Upper lobe of left lung (tissue), 6 donors: ENCODE results near the gene VWA2. TPM values are rescaled to one million over a fixed set of nuclear protein-coding genes. Genes with fewer than 3 reads are reported as not detected.
"Not testable (repeated sequence)": the region's sequence is repeated elsewhere in the genome, so short reads cannot be mapped to it uniquely, and the experiment has no call there.

Experiments
- ATAC-seq, 2 donors: fragments of 200-7000 bp; cut with Tn5 transposase; one replicate each; pipeline ENCODE4 v1.9.1; 2022; ENCODE audit warnings: mild to moderate bottlenecking in 2 of 2, moderate library complexity in 2 of 2; ENCODE audit not compliant: low FRiP score in 2 of 2
- DNase-seq, 2 donors: peaks; one replicate each; pipeline ENCODE4 v3.0.0-alpha.2; 2019 to 2020
- H3K27ac ChIP-seq, 4 donors: fragments of 200-600 bp; sonication (generic); one replicate each; pipeline ENCODE4 v1.5.1; 2016 to 2019
- H3K27me3 ChIP-seq, 4 donors: fragments of 200-600 bp; sonication (generic); one replicate each; pipeline ENCODE4 v1.5.1; 2017 to 2019
- H3K36me3 ChIP-seq, 4 donors: fragments of 200-600 bp; sonication (generic); one replicate each; pipeline ENCODE4 v1.5.1; 2016 to 2019
- H3K4me1 ChIP-seq, 4 donors: fragments of 200-600 bp; sonication (generic); one replicate each; pipeline ENCODE4 v1.5.1; 2018 to 2019
- H3K4me3 ChIP-seq, 4 donors: fragments of 200-600 bp; sonication (generic); one replicate each; pipeline ENCODE4 v1.5.1; 2017 to 2019; ENCODE audit warnings: mild to moderate bottlenecking in 2 of 4, moderate library complexity in 1 of 4
- H3K9me3 ChIP-seq, 4 donors: fragments of 200-600 bp; sonication (generic); one replicate each; pipeline ENCODE4 v1.5.1; 2018 to 2019
- EP300 ChIP-seq, 4 donors: sonication (generic); formaldehyde crosslinking; IDR thresholded peaks; one replicate each; pipeline ENCODE4 v1.5.1; 2017; ENCODE audit warnings: antibody characterized with exemption in 4 of 4, control low read depth in 2 of 4
- POLR2A ChIP-seq, 4 donors: fragments of 450-650 bp; IDR thresholded peaks; one replicate each; pipeline ENCODE4 v1.5.1; 2016 to 2017; ENCODE audit warnings: antibody characterized with exemption in 4 of 4, mild to moderate bottlenecking in 2 of 4
- POLR2AphosphoS5 ChIP-seq, 2 donors: sonication (generic); formaldehyde crosslinking; IDR thresholded peaks; one replicate each; pipeline ENCODE4 v1.5.1; 2017; ENCODE audit warnings: antibody characterized with exemption in 2 of 2
- WGBS, 2 donors: methylation state at CpG; one replicate each; pipeline ENCODE4 v1.1.5; 2017 to 2018; 5-methylcytosine and 5-hydroxymethylcytosine counted together
- total RNA-seq, 6 donors: library from RNA; depleted of rRNA in 4 of 6; stranded (reverse); fragments of >200 nt in 4 of 6; gene quantifications; one replicate each; pipeline versions ENCODE4 v1.1.0 to v1.2.1, GENCODE V29; 2016 to 2021
- TF ChIP-seq, protein P1 (sequence below), 6 experiments: fragments of 450-650 bp in 4 of 6; fragments of 200-600 bp in 2 of 6; sonication (generic) in 2 of 6; IDR thresholded peaks; one replicate each; pipeline ENCODE4 v1.5.1; 2016 to 2019; ENCODE audit warnings: antibody characterized with exemption in 6 of 6
- donor health status: DM: no; HTN: no; CAD: no; lungs with moderate emphysema.
- donor health status: DM: no; HTN: yes; CAD: no; lungs with severe emphysema.

Gene VWA2
- total RNA-seq, 6 donors from 2014 or later = 8.3 to 17.8 (median 12.4) TPM

DNA sequence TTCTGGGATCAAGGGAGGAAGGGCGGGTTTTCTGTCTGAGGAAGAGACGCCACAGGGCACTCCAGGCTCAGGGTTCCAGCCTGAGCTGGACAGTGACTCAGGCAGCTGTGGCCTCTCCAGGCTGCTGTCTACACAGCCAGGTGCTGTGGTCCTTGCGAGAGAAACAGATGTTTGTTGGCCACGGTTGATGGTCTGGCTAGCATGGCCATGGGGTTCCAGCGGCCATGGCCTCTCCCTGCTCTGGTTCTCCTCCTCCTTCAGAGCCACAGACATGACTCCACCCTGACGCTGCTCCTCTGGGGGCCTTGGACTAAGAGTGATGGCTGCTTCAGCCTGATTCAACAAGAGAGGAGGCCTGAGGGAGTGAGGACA lies 89.4 kb downstream of the VWA2 start:
- no peaks in the 10 kb centered on the region for H3K36me3 ChIP-seq
- peaks cover 0 to 4% (median 0%) of the 10 kb centered on the region in 4 donors for H3K4me1 ChIP-seq
- WGBS, 2 donors = 92% methylated on average over 5 of the region's 6 CpGs; no CpG with 5 or more reads in 1 of the 2 donors

DNA sequence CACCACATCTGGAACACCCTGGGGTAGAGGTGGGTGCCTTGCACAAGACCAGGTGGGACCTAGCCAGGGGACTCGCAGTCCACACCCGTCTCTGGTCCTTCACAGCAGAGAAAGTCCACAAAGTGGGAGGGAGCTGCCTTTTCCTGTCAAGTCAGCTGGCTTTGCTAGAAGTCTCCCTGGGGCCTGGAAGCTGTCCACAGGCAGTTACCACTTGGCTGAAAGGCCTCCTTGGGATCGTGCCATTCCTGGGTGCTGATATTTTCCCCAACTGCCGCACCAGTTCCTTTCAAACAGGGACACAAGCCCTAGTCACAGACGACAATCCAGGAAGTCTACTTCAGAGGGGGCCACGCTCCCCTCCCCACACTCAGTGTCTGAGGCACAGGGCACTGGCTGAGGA lies 89.8 kb downstream of the VWA2 start:
- 86 to 88% methylated on average over 2 to 6 of the region's 6 CpGs for WGBS, 2 donors
- no peak for DNase-seq
- peaks cover 0 to 4% (median 0%) of the 10 kb centered on the region in 4 donors for H3K4me1 ChIP-seq

More for the DNA sequence above, 89.4 kb downstream of the VWA2 start:
- Histone ChIP-seq H3K9me3 (no peaks in the 10 kb centered on the region), H3K4me3 (no peak overlapping the region), H3K27me3 (no peaks in the 10 kb centered on the region), H3K27ac (no peak overlapping the region)
- TF ChIP-seq EP300 (IDR thresholded peaks at IDR 0.05) = no peak
- TF ChIP-seq, protein P1, sequence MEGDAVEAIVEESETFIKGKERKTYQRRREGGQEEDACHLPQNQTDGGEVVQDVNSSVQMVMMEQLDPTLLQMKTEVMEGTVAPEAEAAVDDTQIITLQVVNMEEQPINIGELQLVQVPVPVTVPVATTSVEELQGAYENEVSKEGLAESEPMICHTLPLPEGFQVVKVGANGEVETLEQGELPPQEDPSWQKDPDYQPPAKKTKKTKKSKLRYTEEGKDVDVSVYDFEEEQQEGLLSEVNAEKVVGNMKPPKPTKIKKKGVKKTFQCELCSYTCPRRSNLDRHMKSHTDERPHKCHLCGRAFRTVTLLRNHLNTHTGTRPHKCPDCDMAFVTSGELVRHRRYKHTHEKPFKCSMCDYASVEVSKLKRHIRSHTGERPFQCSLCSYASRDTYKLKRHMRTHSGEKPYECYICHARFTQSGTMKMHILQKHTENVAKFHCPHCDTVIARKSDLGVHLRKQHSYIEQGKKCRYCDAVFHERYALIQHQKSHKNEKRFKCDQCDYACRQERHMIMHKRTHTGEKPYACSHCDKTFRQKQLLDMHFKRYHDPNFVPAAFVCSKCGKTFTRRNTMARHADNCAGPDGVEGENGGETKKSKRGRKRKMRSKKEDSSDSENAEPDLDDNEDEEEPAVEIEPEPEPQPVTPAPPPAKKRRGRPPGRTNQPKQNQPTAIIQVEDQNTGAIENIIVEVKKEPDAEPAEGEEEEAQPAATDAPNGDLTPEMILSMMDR (IDR thresholded peaks at IDR 0.05) = no peak
- TF ChIP-seq POLR2AphosphoS5 (IDR thresholded peaks at IDR 0.05) = no peak
- no peak for TF ChIP-seq POLR2A (IDR thresholded peaks at IDR 0.05)
- peak in 1 of 2 donors; percentile 33 for ATAC-seq
- DNase-seq = no peak

DNA sequence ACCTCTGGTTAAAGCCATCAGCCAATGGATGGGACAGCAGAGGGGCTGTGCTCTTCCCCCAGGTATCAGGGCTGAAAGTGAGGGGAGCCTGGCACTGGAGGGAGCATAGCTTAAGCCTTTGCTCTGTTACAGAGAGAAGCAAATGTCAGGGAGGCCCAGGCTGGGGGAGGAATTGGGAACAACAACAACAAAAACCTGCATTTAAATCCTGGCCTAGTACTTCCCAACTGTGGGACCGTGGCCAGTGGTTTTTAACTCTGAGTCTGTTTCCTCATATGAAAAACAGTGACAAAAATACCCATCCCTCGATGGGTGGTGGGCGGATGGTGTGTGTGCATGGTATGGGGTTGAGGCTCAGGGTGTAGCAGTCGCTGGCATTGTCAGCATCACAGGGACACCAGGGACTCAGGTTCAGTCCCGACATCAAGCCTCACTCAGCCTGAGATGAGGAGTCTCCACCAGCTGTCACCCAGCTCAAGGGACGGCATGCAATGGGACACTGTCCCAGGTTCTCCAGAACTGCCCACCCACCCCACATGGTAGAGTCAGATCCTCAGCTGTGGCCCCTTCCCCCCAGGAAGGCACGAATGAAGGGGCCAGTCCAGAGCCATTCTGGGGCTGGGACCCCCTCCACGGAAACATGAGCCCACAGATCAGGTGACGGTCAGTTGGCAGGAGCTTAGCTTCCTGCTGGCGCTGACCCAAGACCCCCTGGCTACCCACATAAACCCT lies 90.7 kb downstream of the VWA2 start:
- Histone ChIP-seq H3K36me3 (no peaks in the 10 kb centered on the region), H3K27me3 (no peaks in the 10 kb centered on the region), H3K4me3 (no peak overlapping the region), H3K4me1 (peaks cover 0 to 4% (median 0%) of the 10 kb centered on the region in 4 donors), H3K27ac (no peak overlapping the region), H3K9me3 (no peaks in the 10 kb centered on the region)
- DNase-seq = no peak
- no peak for TF ChIP-seq POLR2AphosphoS5 (IDR thresholded peaks at IDR 0.05)
- TF ChIP-seq EP300 (IDR thresholded peaks at IDR 0.05) = no peak
- TF ChIP-seq, protein P1 (IDR thresholded peaks at IDR 0.05) = no peak
- TF ChIP-seq POLR2A (IDR thresholded peaks at IDR 0.05) = no peak
- ATAC-seq = no peak
- WGBS, 2 donors = 64 to 66% methylated on average over 7 to 8 of the region's 10 CpGs

More for the DNA sequence above, 89.8 kb downstream of the VWA2 start:
- H3K27ac ChIP-seq = no peak overlapping the region
- no peak overlapping the region for H3K4me3 ChIP-seq
- no peaks in the 10 kb centered on the region for H3K27me3 ChIP-seq
- H3K9me3 ChIP-seq = no peaks in the 10 kb centered on the region
- TF ChIP-seq POLR2AphosphoS5 (IDR thresholded peaks at IDR 0.05) (no peak), POLR2A (IDR thresholded peaks at IDR 0.05) (no peak), EP300 (IDR thresholded peaks at IDR 0.05) (no peak)
- TF ChIP-seq, protein P1 (IDR thresholded peaks at IDR 0.05) = no peak
- no peaks in the 10 kb centered on the region for H3K36me3 ChIP-seq
- ATAC-seq = no peak

DNA sequence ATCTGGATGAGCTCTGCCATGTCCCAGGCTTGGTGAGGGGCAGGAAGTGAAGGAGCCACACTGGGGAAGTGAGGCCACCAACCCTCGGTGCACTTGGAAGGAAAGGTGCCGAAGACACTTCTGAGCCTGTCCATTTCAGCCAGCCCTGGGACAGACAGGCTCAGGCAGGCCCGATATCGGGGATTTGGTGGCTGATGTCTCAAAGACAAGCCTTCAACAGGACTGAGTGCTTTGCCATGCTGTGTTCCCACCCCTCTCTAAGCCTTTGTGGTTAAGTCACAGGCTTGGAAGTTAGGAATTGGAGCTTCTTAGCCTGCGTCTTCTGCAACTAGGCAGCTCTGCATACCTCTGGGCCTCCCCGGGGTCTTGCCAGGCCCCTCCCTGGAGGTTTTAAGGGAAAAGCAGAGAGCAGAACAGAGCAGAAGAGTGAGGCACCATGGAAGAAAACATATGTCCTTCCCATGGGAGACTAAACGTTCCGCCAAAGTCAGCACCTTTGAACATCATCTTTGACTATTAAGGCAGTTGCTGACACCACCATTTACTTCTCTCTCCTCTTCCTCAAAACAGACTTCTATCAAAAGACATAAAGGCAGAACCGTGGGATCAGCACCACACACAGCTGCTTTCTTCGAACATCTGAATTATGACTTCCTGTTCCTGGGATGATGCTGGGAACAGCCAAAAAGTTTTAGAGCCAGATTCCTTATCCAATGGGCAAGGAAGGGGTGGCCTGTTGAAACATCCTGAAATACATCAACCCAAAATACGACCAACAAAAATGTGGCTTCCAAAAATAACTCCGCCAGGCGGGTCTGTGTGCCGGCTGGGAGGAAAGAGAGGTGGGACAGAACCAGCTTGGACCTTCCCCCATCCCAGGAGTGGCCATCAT lies 93.5 kb downstream of the VWA2 start:
- Histone ChIP-seq H3K4me1 (peaks cover 0 to 4% (median 0%) of the 10 kb centered on the region in 4 donors), H3K27me3 (no peaks in the 10 kb centered on the region), H3K4me3 (no peak overlapping the region), H3K36me3 (no peaks in the 10 kb centered on the region), H3K9me3 (no peaks in the 10 kb centered on the region), H3K27ac (peak overlapping the region in 2 of 4 donors; percentile 5 to 27)
- no peak for ATAC-seq
- DNase-seq = no peak
- no peak for TF ChIP-seq POLR2A (IDR thresholded peaks at IDR 0.05)
- TF ChIP-seq, protein P1 (IDR thresholded peaks at IDR 0.05) = no peak
- no peak for TF ChIP-seq EP300 (IDR thresholded peaks at IDR 0.05)
- no peak for TF ChIP-seq POLR2AphosphoS5 (IDR thresholded peaks at IDR 0.05)
- 34 to 60% methylated on average over 9 to 14 of the region's 14 CpGs for WGBS, 2 donors

DNA sequence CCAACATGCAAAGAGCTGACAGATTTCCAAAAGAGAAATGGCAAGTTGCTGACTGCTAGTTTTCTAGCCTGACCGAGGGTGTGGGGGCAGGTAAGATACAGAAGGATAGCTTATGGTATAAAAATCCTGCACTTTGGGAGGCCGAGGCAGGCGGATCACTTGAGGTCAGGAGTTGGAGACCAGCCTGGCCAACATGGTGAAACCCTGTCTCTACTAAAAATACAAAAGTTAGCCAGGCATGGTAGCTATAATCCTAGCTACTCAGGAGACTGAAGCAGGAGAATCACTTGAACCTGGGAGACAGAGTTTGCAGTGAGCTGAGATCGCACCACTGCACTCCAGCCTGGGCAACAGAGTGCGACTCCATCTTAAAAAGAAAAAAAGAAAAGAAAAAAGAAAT lies 94.4 kb downstream of the VWA2 start:
- H3K27me3 ChIP-seq, ATAC-seq, H3K4me3 ChIP-seq, H3K36me3 ChIP-seq, H3K27ac ChIP-seq, H3K4me1 ChIP-seq, DNase-seq, H3K9me3 ChIP-seq: not testable (repeated sequence)
- WGBS, 2 donors = 86 to 92% methylated on average over 5 of the region's 5 CpGs
